ENCODE data around the gene LRCH1.

The LRCH1 gene

GRCh38 chr13:46560778-46561177 lies 7.8 kb downstream of the LRCH1 start:
- H3K4me1 ChIP-seq (ENCODE audit: insufficient read depth, low read length) = peaks cover 12% of the 10 kb centered on the region
- H3K27me3 ChIP-seq (ENCODE audit: insufficient read depth, low read length, poor library complexity) = no peaks in the 10 kb centered on the region
- H3K4me3 ChIP-seq (ENCODE audit: low read depth in 1 of 2, low read length in 2 of 2) = no peak overlapping the region
- H3K36me3 ChIP-seq (ENCODE audit: insufficient read depth, low read length) = no peaks in the 10 kb centered on the region; the same call in 1 of the 2 replicates
- H2AFZ ChIP-seq (ENCODE audit: low read depth, low read length) = no peak overlapping the region
- peaks cover 81% of the 10 kb centered on the region for H4K20me1 ChIP-seq (ENCODE audit: insufficient read depth, low read length)
- H3K79me2 ChIP-seq (ENCODE audit: insufficient read depth, low read length) = peaks cover 99% of the 10 kb centered on the region
- no peak overlapping the region for H3K9ac ChIP-seq (ENCODE audit: low read depth, low read length)
- no peak overlapping the region for H3K27ac ChIP-seq (ENCODE audit: low read length)
- H3K4me2 ChIP-seq (ENCODE audit: insufficient read depth, low read length) = no peak overlapping the region
- TF ChIP-seq EZH2 (IDR thresholded peaks at IDR 0.05; ENCODE audit: borderline replicate concordance, low read depth, low read length, severe bottlenecking) = no peak
- no peak for TF ChIP-seq CTCF (IDR thresholded peaks at IDR 0.05; ENCODE audit: borderline replicate concordance, extremely low read depth, low read length, poor library complexity, severe bottlenecking)
- H3K9me3 ChIP-seq (ENCODE audit: insufficient read depth, low read length, severe bottlenecking) = no peaks in the 10 kb centered on the region
- DNase-seq (no peak), ATAC-seq (ENCODE audit: insufficient read depth, low read depth) (no peak)

- no peak overlapping the region for H3K9ac ChIP-seq (ENCODE audit: low read depth, low read length)
- H3K79me2 ChIP-seq (ENCODE audit: insufficient read depth, low read length) = peaks cover 99% of the 10 kb centered on the region
- H3K27me3 ChIP-seq (ENCODE audit: insufficient read depth, low read length, poor library complexity) = no peaks in the 10 kb centered on the region
- TF ChIP-seq EZH2 (IDR thresholded peaks at IDR 0.05; ENCODE audit: borderline replicate concordance, low read depth, low read length, severe bottlenecking) (no peak), CTCF (IDR thresholded peaks at IDR 0.05; ENCODE audit: borderline replicate concordance, extremely low read depth, low read length, poor library complexity, severe bottlenecking) (no peak)
- no peaks in the 10 kb centered on the region for H3K9me3 ChIP-seq (ENCODE audit: insufficient read depth, low read length, severe bottlenecking)
- DNase-seq = no peak
- no peaks in the 10 kb centered on the region; the same call in 1 of the 2 replicates for H3K36me3 ChIP-seq (ENCODE audit: insufficient read depth, low read length)
- peaks cover 83% of the 10 kb centered on the region for H4K20me1 ChIP-seq (ENCODE audit: insufficient read depth, low read length)
- no peak overlapping the region for H2AFZ ChIP-seq (ENCODE audit: low read depth, low read length)
- no peak overlapping the region for H3K4me3 ChIP-seq (ENCODE audit: low read depth in 1 of 2, low read length in 2 of 2)
- no peak overlapping the region for H3K4me2 ChIP-seq (ENCODE audit: insufficient read depth, low read length)
- H3K27ac ChIP-seq (ENCODE audit: low read length) = no peak overlapping the region
- ATAC-seq (ENCODE audit: insufficient read depth, low read depth) = no peak
- peaks cover 8% of the 10 kb centered on the region; the same call in 1 of the 2 replicates for H3K4me1 ChIP-seq (ENCODE audit: insufficient read depth, low read length)
Observed at GRCh38 chr13:46561286-46561685, 8.3 kb downstream of the LRCH1 start.

GRCh38 chr13:46561691-46562090 lies 8.7 kb downstream of the LRCH1 start:
- Histone ChIP-seq H3K36me3 (ENCODE audit: insufficient read depth, low read length) (no peaks in the 10 kb centered on the region; the same call in 1 of the 2 replicates), H2AFZ (ENCODE audit: low read depth, low read length) (no peak overlapping the region), H3K4me3 (ENCODE audit: low read depth in 1 of 2, low read length in 2 of 2) (no peak overlapping the region), H3K27ac (ENCODE audit: low read length) (no peak overlapping the region), H3K79me2 (ENCODE audit: insufficient read depth, low read length) (peaks cover 99% of the 10 kb centered on the region), H3K4me2 (ENCODE audit: insufficient read depth, low read length) (no peak overlapping the region), H3K9ac (ENCODE audit: low read depth, low read length) (no peak overlapping the region), H3K4me1 (ENCODE audit: insufficient read depth, low read length) (peaks cover 3% of the 10 kb centered on the region; the same call in 1 of the 2 replicates), H3K27me3 (ENCODE audit: insufficient read depth, low read length, poor library complexity) (no peaks in the 10 kb centered on the region), H4K20me1 (ENCODE audit: insufficient read depth, low read length) (peaks cover 83% of the 10 kb centered on the region), H3K9me3 (ENCODE audit: insufficient read depth, low read length, severe bottlenecking) (no peaks in the 10 kb centered on the region)
- ATAC-seq (ENCODE audit: insufficient read depth, low read depth) (no peak), DNase-seq (no peak)
- TF ChIP-seq CTCF (IDR thresholded peaks at IDR 0.05; ENCODE audit: borderline replicate concordance, extremely low read depth, low read length, poor library complexity, severe bottlenecking) = no peak
- no peak for TF ChIP-seq EZH2 (IDR thresholded peaks at IDR 0.05; ENCODE audit: borderline replicate concordance, low read depth, low read length, severe bottlenecking)

- ATAC-seq (ENCODE audit: insufficient read depth, low read depth) = no peak
- H3K27me3 ChIP-seq (ENCODE audit: insufficient read depth, low read length, poor library complexity) = no peaks in the 10 kb centered on the region
- no peak for DNase-seq
- H3K9ac ChIP-seq (ENCODE audit: low read depth, low read length) = no peak overlapping the region
- peaks cover 82% of the 10 kb centered on the region for H4K20me1 ChIP-seq (ENCODE audit: insufficient read depth, low read length)
- H3K4me2 ChIP-seq (ENCODE audit: insufficient read depth, low read length) = no peak overlapping the region
- H3K9me3 ChIP-seq (ENCODE audit: insufficient read depth, low read length, severe bottlenecking) = no peaks in the 10 kb centered on the region
- no peak overlapping the region for H3K4me3 ChIP-seq (ENCODE audit: low read depth in 1 of 2, low read length in 2 of 2)
- H3K4me1 ChIP-seq (ENCODE audit: insufficient read depth, low read length) = peaks cover 3% of the 10 kb centered on the region; the same call in 1 of the 2 replicates
- no peaks in the 10 kb centered on the region; the same call in 1 of the 2 replicates for H3K36me3 ChIP-seq (ENCODE audit: insufficient read depth, low read length)
- no peak overlapping the region for H3K27ac ChIP-seq (ENCODE audit: low read length)
- H2AFZ ChIP-seq (ENCODE audit: low read depth, low read length) = no peak overlapping the region
- no peak for TF ChIP-seq EZH2 (IDR thresholded peaks at IDR 0.05; ENCODE audit: borderline replicate concordance, low read depth, low read length, severe bottlenecking)
- H3K79me2 ChIP-seq (ENCODE audit: insufficient read depth, low read length) = peaks cover 99% of the 10 kb centered on the region
Observed at GRCh38 chr13:46562152-46562551, 9.2 kb downstream of the LRCH1 start.
